H4 (cell line): ENCODE measurements around the gene EEF1E1. TPM values are rescaled to one million over a fixed set of nuclear protein-coding genes. Genes with fewer than 3 reads are reported as not detected.

Experiments used
- DNase-seq: peaks from one replicate; pipeline ENCODE4 v3.0.0-alpha.2; 2015; ENCODE audit warnings: low spot score
- total RNA-seq: library from RNA; depleted of rRNA; stranded (reverse); fragments of >200 nt; shearing (Covaris generic); gene quantifications from 2 replicates; pipeline ENCODE4 v1.2.3, GENCODE V29; 2014

Gene EEF1E1
- total RNA-seq, 1 experiment from 2014 or later, result 150 TPM

DNA sequence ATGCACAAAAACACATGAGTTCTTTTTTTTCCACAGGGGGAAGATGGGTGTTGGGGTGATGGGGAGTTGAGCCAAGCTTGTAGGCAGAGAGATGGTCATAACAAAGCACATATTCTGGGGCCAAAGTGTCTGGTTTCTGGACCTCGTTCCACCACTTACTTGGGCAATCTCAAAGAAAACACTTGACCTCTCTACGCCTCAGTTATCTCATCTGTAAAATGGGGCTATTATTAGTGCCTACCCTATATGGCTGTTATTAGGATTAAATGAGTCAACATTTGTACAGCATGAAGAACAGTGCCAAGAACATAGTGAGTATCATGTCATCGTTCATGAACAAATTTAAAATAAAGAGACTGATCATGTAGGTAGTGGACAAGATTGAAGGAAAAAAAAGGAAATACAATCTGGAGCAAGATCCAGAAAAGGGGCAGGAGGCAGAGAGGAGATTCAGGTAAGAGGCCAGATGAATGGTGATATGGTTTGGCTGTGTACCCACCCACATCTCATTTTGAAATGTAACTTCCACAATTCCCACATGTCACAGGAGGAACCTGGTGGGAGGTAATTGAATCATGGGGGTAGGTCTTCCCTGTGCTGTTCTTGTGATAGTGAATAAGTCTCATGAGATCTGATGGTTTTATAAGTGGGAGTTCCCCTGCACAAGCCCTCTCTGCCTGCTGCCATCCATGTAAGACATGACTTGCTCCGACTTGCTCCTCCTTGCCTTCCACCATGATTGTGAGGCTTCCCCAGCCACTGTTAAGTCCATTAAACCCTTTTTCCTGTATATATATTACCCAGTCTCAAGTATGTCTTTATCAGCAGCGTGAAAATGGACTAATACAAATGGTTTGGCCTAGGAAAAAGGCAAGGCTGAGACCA lies 14.2 kb downstream of the EEF1E1 start:
- DNase-seq, result no peak

DNA sequence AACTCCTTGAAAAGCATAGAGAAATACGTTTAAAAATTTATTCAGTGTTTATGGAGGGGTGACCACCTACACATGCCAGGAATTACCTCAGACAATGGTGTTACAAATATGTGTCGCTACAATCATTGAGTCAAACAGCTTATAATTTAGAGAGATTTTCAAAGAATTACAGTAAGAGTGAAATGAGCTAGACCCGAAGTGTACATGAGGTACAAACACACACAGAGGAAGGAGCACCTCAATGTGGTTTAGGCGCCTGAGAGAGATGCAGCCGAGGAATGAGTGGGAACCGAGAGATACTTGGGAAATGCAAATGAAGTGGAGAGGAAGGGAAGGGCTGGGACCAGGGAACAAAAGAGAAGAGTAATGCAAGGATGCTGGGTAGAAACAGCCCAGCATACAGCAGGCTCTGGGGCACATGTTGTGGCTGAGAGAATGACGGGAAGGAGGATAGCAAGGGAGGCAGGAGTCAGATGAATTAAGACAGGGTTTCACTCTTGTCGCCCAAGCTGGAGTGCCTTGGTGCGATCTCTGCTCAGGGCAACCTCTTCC lies 15.5 kb downstream of the EEF1E1 start:
- DNase-seq, result no peak

- DNase-seq, result peak; percentile 92
Observed at GRCh38 chr6:8085053-8085511, 17.3 kb downstream of the EEF1E1 start.

DNA sequence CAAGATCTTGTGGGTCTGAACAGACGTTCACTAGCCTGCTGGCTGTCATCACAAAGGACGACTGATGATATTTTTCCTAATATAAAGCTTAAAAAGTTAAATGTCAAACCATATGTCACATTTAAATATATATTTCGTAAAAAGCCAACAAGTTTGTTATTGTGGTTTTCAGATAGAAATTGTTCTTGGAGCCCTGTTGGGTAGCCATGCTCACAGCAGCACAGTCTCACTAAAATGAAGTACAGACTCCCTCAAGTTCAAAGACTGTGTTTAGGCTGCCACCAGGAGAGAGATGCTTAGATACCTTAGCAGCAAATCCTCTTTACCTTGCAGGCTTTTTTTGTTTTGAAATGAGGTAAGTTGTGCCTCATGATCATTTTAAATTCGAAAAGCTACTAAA lies 17.8 kb downstream of the EEF1E1 start:
- DNase-seq, result no peak

- peak; percentile 58 for DNase-seq
Observed at GRCh38 chr6:8082954-8083858, 19.1 kb downstream of the EEF1E1 start.

- no peak for DNase-seq
Observed at GRCh38 chr6:8082572-8082953, 19.8 kb downstream of the EEF1E1 start.

DNA sequence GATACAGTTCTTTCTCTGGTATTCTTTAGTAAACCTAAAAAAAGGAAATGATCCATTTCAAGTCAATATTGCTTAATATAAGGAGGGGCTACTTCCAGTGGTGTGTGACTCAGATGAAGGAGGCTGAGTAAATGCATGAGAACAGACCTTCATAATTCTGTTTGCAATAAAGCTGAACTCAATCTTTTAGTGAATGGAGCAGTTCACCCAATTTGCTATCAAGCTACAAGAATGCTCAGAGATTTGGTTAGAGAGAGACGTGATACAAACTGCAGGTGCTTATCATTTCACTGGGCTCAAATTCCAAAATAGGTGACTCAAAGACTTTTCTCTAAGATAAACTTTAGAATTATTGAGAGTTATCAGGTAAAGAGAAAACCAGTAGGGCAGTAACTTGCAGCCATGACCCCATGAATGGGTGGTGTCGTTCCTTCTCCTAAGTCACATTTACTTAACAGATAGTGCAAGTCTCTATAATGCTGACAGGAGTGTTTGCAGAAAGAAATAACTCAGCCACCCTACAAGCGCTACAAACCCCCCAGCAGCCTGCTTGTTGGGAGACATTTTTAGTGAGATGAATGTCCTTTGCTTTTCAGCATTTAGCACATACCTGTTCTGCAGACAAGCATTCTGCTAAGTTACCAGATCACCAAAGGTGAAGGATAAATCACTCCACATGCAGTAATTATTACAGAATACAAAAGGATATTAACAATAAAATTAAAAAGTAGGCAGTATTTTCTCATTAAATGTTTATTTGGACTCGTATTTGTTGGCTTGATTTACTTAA lies 21.8 kb downstream of the EEF1E1 start:
- DNase-seq, result no peak

DNA sequence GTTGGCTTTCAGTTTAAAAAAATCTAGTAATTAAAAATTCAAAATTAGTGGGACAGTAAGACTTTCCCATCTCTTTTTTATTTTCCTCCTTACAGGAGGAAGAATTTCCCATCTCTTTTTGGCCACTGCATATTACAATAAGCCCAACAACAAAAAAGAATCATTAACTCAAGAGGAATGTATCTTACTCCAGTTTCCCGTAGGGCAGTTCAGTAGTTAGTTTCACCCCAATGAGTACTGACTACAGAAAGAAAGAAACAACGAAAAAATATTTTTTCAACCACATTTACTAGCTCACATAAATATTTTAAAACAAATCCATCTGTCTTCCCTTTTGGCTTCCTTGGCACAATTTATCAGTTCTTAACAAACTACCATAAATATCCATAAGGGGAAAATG lies 23.2 kb downstream of the EEF1E1 start:
- no peak for DNase-seq

DNA sequence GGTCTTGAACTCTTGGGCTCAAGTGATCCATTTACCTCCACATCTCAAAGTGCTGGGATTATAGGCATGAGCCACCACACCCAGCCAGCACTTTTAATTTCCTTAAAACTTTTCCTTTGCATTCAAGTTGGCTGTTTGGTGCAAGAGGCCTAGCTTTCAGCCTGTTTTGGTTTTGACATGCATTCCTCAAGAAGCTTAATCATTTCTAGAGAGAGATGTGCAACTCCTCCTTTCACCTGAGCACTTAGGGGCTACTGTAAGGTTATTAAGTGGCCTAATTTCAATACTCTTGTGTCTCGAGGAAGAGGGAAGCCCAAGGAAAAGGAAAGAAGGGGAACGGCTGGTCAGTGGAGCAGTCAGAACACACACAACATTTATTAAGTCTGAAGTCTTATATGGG lies 24.4 kb downstream of the EEF1E1 start:
- no peak for DNase-seq

DNA sequence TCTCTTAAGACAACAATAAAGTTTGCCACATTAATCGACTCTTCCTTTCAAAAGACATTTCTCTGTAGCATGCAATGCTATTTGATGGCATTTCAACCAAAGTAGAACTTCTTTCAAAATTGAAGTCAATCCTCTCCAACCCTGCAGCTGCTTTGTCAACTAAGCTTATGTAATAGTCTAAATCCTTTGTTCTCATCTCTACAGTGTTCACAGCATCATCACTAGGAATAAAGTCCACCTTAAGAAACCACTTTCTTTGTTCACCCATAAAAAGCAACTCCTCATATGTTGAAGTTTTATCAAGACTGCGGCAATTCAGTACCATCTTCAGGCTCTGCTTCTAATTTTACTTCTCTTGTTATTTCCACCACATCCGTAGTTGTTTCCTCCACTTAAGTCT lies 26.6 kb downstream of the EEF1E1 start:
- no peak for DNase-seq

GRCh38 chr6:8075185-8075584 lies 27.2 kb downstream of the EEF1E1 start:
- no peak for DNase-seq

GRCh38 chr6:8074213-8074612 lies 28.1 kb downstream of the EEF1E1 start:
- no peak for DNase-seq

DNA sequence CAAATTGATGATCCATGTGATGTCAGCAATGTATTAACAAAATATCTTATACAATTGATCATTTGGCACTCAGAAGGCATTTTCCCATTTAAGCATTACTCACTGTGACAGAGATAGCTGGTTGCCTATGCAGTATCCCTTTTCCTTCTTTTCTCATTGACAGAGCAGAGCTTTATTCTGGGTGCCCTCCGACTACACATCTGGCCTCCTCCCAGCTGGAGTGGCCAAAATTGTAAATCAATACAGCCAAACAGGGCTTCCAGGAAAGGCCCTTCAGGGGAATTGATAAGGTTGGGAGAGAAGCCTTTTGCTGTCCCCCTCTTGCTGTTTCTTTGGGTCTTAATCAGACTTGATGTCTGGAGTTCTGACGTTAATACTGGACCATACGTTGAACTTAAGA lies 28.6 kb downstream of the EEF1E1 start:
- DNase-seq, result no peak

DNA sequence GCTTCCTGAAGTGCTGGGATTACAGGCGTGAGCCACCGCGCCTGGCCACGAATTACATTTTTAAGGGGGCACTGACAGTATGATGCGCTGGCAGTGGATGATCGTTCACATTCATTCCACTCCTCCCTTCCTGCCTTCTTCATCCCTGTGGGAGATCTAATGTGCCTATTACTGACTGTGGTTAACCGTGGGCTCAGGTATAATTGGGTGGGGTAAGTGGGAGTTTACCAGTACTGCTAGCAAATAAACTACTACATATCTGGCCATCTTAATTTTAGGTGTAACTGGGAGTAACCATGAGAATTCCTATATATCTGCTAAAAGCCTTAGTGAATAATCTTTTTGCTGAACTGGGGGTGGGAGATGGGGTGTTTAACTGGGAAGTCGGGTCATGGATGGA lies 31.6 kb downstream of the EEF1E1 start:
- DNase-seq, result no peak

- no peak for DNase-seq
Observed at GRCh38 chr6:8069631-8070284, 32.6 kb downstream of the EEF1E1 start.

DNA sequence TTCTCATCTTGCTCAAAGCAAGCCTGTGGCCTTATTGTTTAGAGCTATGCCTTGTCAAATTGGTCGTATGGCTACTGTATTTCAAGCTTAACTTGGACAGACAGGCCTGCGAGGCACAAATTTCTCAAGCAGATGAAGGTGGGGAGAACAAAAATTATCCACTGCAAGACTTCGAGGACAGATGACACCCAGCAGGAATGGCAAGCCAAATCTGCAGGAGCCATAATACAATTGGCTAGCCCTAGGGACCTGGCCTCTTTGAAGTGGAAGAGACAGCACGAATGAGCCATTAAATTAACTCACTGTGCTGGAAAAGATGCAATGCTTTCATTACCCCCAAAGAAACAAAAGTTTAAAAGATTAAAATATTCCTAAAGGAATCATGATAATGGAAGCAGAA lies 33.2 kb downstream of the EEF1E1 start:
- no peak for DNase-seq

DNA sequence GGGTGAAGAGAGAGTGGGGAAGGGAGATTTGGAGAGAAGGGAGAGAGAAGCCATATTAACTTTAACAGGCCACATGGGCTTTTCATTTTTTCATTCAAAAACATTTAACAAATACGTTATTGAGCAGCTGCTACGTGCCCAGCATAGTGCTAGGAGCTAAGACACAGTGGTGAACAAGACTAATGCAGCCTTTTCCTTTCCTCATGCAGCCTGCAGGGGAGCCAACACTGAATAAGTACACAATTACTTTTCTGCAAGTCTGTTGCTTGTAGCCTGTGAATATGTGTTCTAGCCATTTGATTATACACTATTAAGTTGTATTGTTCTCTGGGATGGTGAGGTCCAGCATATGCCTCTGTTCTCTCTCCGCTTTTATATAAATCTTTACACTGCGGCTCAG lies 36.2 kb downstream of the EEF1E1 start:
- DNase-seq, result no peak

- no peak for DNase-seq
Observed at GRCh38 chr6:8065519-8065911, 36.8 kb downstream of the EEF1E1 start.

DNA sequence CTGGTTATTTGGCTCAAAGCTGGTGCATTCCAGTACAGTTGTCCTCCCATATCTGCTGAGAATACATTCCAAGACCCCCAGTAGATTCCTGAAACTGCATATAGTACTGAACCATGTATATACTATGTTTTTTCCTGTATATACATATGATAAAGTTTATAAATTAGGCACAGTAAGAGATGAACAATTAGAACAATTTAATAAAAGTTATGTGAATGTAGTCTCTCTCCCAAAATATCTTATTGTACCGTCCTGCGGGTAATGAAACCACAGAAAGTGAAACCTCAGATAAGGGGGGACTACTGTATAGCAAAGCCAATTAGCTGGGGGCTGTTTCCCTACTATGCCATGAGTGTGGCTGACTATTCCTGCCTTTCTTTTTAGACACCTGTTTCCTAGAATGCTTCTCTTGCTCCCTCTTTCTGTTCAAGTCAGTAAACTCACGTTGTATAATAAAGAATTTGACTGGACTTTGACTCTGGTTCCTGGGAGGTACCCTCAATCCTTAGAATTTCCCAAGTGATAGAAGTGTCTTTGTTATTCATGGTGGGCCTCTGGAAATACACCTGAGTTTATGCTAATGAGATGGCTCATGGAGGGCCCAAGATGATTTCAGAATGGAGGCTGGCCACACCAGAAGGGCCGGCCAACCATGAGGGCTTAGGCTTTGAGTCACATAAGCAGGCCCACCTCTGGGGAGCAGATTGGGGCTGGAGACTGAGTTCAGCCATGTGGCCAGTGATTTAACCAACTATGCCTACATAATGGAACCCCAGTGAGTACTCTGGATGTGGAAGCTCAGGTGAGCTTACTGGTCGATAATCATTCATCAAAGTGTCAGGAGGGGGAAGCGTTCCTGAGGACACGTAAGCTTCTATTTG lies 37.5 kb downstream of the EEF1E1 start:
- no peak for DNase-seq
